ENCODE data around the gene SPTBN4.
A peak's percentile ranks its signal among the peaks of the same experiment; 100 is the strongest.
"Not testable (repeated sequence)": the region's sequence is repeated elsewhere in the genome, so short reads cannot be mapped to it uniquely, and the experiment has no call there.

Gene SPTBN4

GRCh38 chr19:40590464-40591265 lies 123.9 kb downstream of the SPTBN4 start:
- no peak for DNase-seq

DNA sequence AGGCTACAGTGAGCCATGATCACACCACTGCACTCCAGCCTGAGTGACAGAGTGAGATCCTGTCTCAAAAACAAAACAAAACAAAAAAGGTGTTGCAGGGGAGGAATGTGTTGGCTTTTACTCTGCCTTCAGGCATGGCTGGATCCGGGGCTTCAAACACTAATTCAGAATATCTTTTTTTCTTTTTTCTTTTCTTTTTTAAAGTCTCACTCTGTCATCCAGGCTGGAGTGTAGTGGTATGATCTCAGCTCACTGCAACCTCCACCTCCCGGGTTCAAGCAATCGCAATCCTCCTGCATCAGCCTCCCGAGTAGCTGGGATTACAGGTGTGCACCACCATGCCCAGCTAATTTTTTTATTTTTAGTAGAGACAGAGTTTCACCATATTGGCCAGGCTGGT lies 124.9 kb downstream of the SPTBN4 start:
- DNase-seq, result not testable (repeated sequence)

DNA sequence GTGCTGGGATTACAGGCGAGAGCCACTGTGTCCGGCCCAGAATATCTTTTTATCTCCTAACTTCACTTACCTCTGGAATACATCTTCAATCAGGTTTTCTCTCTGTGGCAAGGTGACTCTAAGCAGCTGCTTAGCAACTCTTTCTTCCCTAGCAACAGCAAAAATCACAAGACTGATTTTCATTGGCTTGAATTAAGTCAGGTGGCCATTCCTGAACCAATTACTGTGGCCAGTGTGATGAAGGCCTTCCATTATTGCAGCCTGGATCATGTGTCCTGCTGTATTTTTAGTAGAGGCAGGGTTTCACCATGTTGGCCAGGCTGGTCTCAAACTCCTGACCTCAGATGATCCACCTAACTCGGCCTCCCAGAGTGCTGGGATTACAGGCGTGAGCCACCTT lies 125.4 kb downstream of the SPTBN4 start:
- DNase-seq, result peak; percentile 74

DNA sequence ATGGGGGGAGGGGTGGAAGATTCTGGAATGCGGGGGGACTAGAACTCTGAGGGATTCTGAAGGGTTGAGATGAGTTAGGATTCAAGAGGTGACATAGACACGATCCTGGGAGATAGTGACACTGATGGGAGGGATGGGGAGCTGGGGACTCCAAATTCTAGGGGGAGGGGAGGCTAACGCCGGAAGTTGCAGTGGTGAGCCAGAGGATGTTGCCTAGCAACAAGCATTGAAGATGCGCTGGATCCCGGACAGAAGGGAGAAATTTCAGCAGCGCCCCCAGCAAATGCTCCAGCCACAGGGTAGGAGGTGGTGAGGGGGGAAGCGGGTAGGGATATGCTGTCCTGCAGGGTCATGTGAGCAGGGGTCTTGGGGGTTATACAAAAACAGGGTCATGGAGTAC lies 127.5 kb downstream of the SPTBN4 start:
- DNase-seq, result no peak

GRCh38 chr19:40594657-40595091 lies 127.9 kb downstream of the SPTBN4 start:
- DNase-seq, result no peak

GRCh38 chr19:40596608-40597328 lies 130.0 kb downstream of the SPTBN4 start:
- DNase-seq, result no peak

- DNase-seq, result no peak
Observed at GRCh38 chr19:40597329-40597838, 130.6 kb downstream of the SPTBN4 start.

GRCh38 chr19:40598121-40598917 lies 131.5 kb downstream of the SPTBN4 start:
- peak; percentile 86 for DNase-seq

GRCh38 chr19:40598918-40599307 lies 132.1 kb downstream of the SPTBN4 start:
- DNase-seq, result no peak

DNA sequence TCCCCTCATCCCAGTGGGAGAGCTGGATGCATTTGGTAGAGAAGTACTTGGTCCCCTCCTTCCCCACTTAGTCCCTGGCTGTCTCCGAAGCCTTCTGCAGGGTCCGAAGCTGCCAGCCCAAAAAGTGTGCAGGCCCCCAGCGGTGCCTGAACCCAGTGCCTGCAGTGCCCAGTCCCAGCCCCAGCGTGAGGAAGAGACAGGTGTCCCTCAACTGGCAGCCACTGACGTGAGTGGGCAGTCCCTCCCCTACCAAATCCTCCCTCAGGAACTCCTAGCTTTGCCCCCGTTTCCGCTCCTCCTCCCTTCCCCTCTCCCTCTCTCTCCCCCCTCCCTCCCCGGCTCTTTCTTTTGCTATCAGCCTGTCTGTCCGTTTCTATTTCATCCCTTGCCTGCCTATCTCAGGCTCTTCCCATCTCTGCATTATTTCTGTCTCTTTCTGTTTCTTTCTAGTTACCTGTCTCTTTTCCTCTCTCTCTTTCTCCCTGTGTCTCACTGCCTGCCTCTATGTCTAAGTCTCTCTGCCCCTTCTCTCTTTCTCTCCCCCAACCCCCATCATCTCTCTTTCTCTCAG lies 132.6 kb downstream of the SPTBN4 start:
- DNase-seq, result no peak

- no peak for DNase-seq
Observed at GRCh38 chr19:40599902-40600569, 133.2 kb downstream of the SPTBN4 start.

GRCh38 chr19:40600570-40601133 lies 133.9 kb downstream of the SPTBN4 start:
- no peak for DNase-seq

DNA sequence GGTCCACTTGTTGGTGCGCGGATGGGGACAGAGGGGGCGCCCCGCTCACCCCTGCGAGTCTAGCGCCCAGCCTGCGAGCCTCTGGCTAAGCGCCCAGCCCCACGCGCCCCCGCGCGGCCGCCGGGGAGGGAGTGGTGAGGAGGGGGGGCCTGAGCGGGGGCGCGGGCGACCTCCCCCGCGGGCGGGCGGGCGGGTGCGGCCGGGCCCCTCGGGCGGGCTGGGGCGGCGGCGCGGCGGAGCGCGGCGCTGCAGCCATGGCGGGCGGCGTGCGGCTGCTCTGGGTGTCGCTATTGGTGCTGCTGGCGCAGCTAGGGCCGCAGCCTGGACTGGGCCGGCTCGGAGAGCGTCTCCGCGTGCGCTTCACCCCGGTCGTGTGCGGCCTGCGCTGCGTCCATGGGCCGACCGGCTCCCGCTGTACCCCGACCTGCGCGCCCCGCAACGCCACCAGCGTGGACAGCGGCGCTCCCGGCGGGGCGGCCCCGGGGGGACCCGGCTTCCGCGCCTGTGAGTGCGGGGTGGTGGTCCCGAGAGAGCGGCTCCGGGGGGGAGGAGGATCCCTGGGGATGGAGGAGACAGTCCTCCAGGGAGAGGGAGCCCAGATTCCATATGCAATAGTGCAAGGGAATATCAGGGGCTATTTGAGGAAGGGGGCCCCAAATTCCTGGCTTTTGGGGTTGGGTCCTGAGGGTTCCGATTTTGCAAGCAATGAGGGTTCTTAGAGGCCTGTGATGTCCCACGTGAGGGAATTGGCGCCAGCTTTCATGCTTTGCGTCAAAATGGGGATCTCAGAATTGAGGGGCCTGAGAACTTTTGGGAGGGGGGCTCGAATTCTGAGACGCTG lies 134.6 kb downstream of the SPTBN4 start, which contains the start of gene LTBP4:
LTBP4 (plus strand) TSS at position 236 of the 841 bp plus-strand sequence; CDS start at position 255, 19 bp downstream.
- no peak for DNase-seq

- DNase-seq, result no peak
Observed at GRCh38 chr19:40603071-40603388, 136.2 kb downstream of the SPTBN4 start.

DNA sequence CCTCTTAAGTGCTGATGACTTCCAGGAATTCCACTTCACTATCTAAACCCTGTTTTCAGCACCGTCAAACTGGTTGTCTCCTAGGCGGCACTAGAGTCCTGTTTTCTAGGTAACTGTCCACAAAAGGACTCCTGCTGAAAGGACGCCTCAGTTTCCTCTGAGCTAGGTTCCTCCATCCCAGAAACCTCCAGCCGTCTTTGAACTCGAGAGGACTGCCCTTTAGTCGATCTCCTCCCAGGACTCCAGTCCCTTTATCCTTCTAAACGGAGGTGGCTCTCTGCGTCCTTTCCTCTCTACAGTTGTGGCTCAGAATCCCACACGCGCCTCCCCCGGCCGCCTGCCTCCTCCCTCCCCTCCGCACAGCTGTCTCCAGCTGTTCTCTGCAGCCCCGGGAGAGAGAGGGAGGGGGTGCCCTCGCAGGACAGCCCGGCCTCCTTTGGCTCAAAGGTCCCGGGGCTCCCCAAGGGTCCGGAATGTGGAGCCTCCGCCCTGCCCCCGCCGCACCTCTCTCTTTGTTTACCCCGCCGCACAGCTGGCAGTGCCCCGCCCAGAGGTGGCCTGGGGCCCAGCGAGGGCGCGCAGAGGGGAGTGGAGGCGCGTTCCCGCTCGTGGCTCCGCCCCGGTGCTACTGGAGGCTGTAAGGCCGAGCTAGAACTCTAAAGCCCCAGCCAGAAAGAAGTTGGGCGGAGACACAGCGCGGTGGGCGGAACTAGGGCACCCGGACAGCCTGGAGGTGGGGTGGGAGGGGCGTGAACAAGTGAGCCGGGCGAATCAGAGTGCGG lies 136.8 kb downstream of the SPTBN4 start:
- DNase-seq, result peak; percentile 88

- no peak for DNase-seq
Observed at GRCh38 chr19:40604171-40604646, 137.4 kb downstream of the SPTBN4 start.

DNA sequence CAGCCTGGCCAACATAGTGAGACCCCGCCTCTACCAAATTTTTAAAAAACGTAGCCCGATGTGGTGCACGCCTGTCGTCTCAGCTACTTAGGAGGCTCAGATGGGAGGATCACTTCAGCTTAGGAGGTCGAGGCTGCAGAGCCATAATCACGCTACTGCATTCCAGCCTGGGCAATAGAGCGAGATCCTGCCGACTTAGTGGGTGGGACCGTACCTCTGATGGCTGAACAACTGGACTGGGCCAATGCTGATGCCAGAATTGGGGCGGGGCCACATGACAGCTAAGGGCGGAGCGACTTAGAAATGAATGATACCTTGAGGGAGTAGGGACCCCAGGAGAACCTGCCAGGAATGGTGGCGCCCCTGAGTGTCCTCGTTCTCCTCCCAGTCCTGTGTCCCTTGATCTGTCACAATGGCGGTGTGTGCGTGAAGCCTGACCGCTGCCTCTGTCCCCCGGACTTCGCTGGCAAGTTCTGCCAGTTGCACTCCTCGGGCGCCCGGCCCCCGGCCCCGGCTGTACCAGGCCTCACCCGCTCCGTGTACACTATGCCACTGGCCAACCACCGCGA lies 137.9 kb downstream of the SPTBN4 start:
- DNase-seq, result no peak

DNA sequence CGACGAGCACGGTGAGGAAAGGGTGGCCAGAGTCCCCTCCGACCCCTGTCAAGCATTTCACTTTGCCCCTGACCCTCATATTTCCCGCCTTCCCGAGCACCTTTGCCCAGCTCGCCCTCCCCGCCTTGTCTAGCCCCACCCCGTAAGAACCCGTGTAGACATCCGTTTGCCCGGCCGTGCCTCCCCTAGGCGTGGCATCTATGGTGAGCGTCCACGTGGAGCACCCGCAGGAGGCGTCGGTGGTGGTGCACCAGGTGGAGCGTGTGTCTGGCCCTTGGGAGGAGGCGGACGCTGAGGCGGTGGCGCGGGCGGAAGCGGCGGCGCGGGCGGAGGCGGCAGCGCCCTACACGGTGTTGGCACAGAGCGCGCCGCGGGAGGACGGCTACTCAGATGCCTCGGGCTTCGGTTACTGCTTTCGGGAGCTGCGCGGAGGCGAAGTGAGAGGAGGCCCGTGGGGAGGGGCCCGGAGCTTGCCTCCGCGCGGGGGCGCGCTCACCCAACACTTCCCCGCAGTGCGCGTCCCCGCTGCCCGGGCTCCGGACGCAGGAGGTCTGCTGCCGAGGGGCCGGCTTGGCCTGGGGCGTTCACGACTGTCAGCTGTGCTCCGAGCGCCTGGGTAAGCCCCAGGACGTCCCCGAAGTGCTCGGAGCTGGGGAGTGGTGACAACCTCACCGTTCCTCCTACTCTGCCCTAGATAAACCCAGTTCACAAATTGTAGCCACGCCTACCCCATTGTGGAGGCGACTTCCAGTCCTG lies 138.6 kb downstream of the SPTBN4 start:
- DNase-seq, result peak; percentile 76
